Fibroblast of lung (primary cell): ENCODE results near the gene PPIB. TPM values are rescaled to one million over a fixed set of nuclear protein-coding genes. Genes with fewer than 3 reads are reported as not detected.

Experiments used
- DNase-seq, 2 donors: peaks; one replicate each; pipeline versions ENCODE4 v3.0.0 to v3.0.0-alpha.2; 2010; ENCODE audit warnings: low read depth in 2 of 2
- H2AFZ ChIP-seq: 2 replicates; pipeline ENCODE4 v1.5.1; 2012; ENCODE audit warnings: low read length, control low read depth, inconsistent platforms
- H3K27ac ChIP-seq: 2 replicates; pipeline ENCODE4 v1.5.1; 2011; ENCODE audit warnings: low read length, control low read depth; ENCODE audit not compliant: insufficient read depth
- H3K27me3 ChIP-seq: 2 replicates; pipeline ENCODE4 v1.5.1; 2011; ENCODE audit warnings: mild to moderate bottlenecking, low read length; ENCODE audit not compliant: control insufficient read depth, insufficient read depth
- H3K36me3 ChIP-seq: 2 replicates; pipeline ENCODE4 v1.5.1; 2011; ENCODE audit warnings: low read length; ENCODE audit not compliant: control insufficient read depth, insufficient read depth
- H3K4me1 ChIP-seq: 2 replicates; pipeline ENCODE4 v1.5.1; 2011; ENCODE audit warnings: low read length; ENCODE audit not compliant: control insufficient read depth, insufficient read depth; ENCODE audit errors: extremely low read depth
- H3K4me2 ChIP-seq: 2 replicates; pipeline ENCODE4 v1.5.1; 2011; ENCODE audit warnings: low read length, control low read depth; ENCODE audit not compliant: insufficient read depth; ENCODE audit errors: extremely low read depth
- H3K4me3 ChIP-seq, 4 experiments: fragments of 200-600 bp in 1 of 4; sonication (generic) in 1 of 4; replicated peaks in 1 of 4; 2 replicates each; pipeline ENCODE4 v1.5.1; 2011 to 2016; ENCODE audit warnings: low read length in 4 of 4, low read depth in 3 of 4, mild to moderate bottlenecking in 3 of 4, control low read depth in 2 of 4, inconsistent platforms in 1 of 4, mixed read lengths in 1 of 4; ENCODE audit not compliant: insufficient read depth in 1 of 4; ENCODE audit errors: control extremely low read depth in 1 of 4
- H3K79me2 ChIP-seq: 2 replicates; pipeline ENCODE4 v1.5.1; 2012; ENCODE audit warnings: mild to moderate bottlenecking, low read length, inconsistent platforms; ENCODE audit not compliant: control insufficient read depth, insufficient read depth
- H3K9ac ChIP-seq: 2 replicates; pipeline ENCODE4 v1.5.1; 2011; ENCODE audit warnings: mild to moderate bottlenecking, low read length, control low read depth; ENCODE audit not compliant: insufficient read depth
- H3K9me3 ChIP-seq: 2 replicates; pipeline ENCODE4 v1.5.1; 2012; ENCODE audit warnings: low read depth, low read length; ENCODE audit not compliant: control insufficient read depth, insufficient read depth
- H4K20me1 ChIP-seq: 2 replicates; pipeline ENCODE4 v1.5.1; 2011; ENCODE audit warnings: low read length; ENCODE audit not compliant: control insufficient read depth, insufficient read depth; ENCODE audit errors: extremely low read depth
- CTCF ChIP-seq, 2 donors: IDR thresholded peaks in 1 of 2; conservative IDR thresholded peaks in 1 of 2; 1 replicate in 1 of 2; 2 replicates in 1 of 2; pipeline ENCODE4 v1.5.1; 2011 to 2012; ENCODE audit warnings: low read length in 2 of 2, control low read depth in 1 of 2, inconsistent platforms in 1 of 2, low read depth in 1 of 2, mild to moderate bottlenecking in 1 of 2
- EZH2 ChIP-seq: IDR thresholded peaks from 2 replicates; pipeline ENCODE4 v1.5.1; 2012; ENCODE audit warnings: low read length, control low read depth, mild to moderate bottlenecking; ENCODE audit errors: missing control alignments
- polyA plus RNA-seq, 2 donors: library from polyadenylated mRNA; depleted of rRNA in 1 of 2; stranded (reverse) in 1 of 2; unstranded in 1 of 2; fragments of >200 nt; gene quantifications; 2 replicates each; pipeline ENCODE4 v1.2.1, GENCODE V29; 2011 to 2012; ENCODE audit warnings: missing spikeins in 1 of 2
- total RNA-seq: library from RNA; depleted of rRNA; stranded (reverse); fragments of >200 nt; gene quantifications from 2 replicates; pipeline ENCODE4 v1.2.1, GENCODE V29; 2014

The PPIB gene
- total and polyA plus RNA-seq, 2 donors (not counting 1 experiment from before 2014, with no cell fraction given) = 639 to 1,174 TPM

GRCh38 chr15:64112904-64113303, 49.9 kb downstream of the PPIB start:
- Histone ChIP-seq H3K9ac (no peak overlapping the region), H3K36me3 (peaks cover 4% of the 10 kb centered on the region), H3K4me1 (no peaks in the 10 kb centered on the region), H3K27ac (no peak overlapping the region), H3K4me3 (no peak overlapping the region), H3K4me2 (no peak overlapping the region), H2AFZ (no peak overlapping the region), H3K27me3 (no peaks in the 10 kb centered on the region), H4K20me1 (no peaks in the 10 kb centered on the region), H3K9me3 (no peaks in the 10 kb centered on the region), H3K79me2 (peaks cover 12% of the 10 kb centered on the region)
- peak in 1 of 2 donors; percentile 48 for DNase-seq
- TF ChIP-seq CTCF (conservative IDR thresholded peaks at IDR 0.05 in 1 of 2, IDR thresholded peaks at IDR 0.05 in 1 of 2; ENCODE audit: low read depth in 1 of 2, low read length in 2 of 2) = no peak
- TF ChIP-seq EZH2 = no peak

GRCh38 chr15:64112073-64112772, 50.6 kb downstream of the PPIB start:
- Histone ChIP-seq H3K36me3 (peaks cover 4% of the 10 kb centered on the region), H4K20me1 (peaks cover under 1% of the 10 kb centered on the region), H3K9me3 (no peaks in the 10 kb centered on the region), H2AFZ (no peak overlapping the region), H3K4me3 (no peak overlapping the region), H3K79me2 (peaks cover 16% of the 10 kb centered on the region), H3K4me2 (no peak overlapping the region), H3K27ac (no peak overlapping the region), H3K9ac (no peak overlapping the region), H3K4me1 (no peaks in the 10 kb centered on the region), H3K27me3 (no peaks in the 10 kb centered on the region)
- TF ChIP-seq CTCF (conservative IDR thresholded peaks at IDR 0.05 in 1 of 2, IDR thresholded peaks at IDR 0.05 in 1 of 2; ENCODE audit: low read depth in 1 of 2, low read length in 2 of 2) (no peak), EZH2 (no peak)
- DNase-seq = peak in 1 of 2 donors; percentile 8

GRCh38 chr15:64111679-64112050, 51.2 kb downstream of the PPIB start:
- no peak overlapping the region for H3K9ac ChIP-seq
- H2AFZ ChIP-seq = no peak overlapping the region
- no peaks in the 10 kb centered on the region for H3K27me3 ChIP-seq
- DNase-seq = no peak
- no peak for TF ChIP-seq CTCF (conservative IDR thresholded peaks at IDR 0.05 in 1 of 2, IDR thresholded peaks at IDR 0.05 in 1 of 2; ENCODE audit: low read depth in 1 of 2, low read length in 2 of 2)
- TF ChIP-seq EZH2 = no peak
- H3K4me2 ChIP-seq = no peak overlapping the region
- no peaks in the 10 kb centered on the region for H3K4me1 ChIP-seq
- H3K9me3 ChIP-seq = no peaks in the 10 kb centered on the region
- H3K79me2 ChIP-seq = peaks cover 21% of the 10 kb centered on the region
- peaks cover 2% of the 10 kb centered on the region for H4K20me1 ChIP-seq
- H3K36me3 ChIP-seq = peaks cover 4% of the 10 kb centered on the region
- no peak overlapping the region for H3K27ac ChIP-seq
- no peak overlapping the region for H3K4me3 ChIP-seq
